Tibial artery (tissue), 4 donors: ENCODE measurements around the gene PLOD3.
A peak's percentile ranks its signal among the peaks of the same experiment; 100 is the strongest.

Experiments
- DNase-seq, 2 donors: peaks; one replicate each; pipeline ENCODE4 v3.0.0-alpha.2; 2019
- H3K27ac ChIP-seq, 2 donors: fragments of 200-600 bp; sonication (generic) in 1 of 2; 1 replicate in 1 of 2; 2 replicates in 1 of 2; pipeline ENCODE4 v1.5.1; 2018 to 2019; ENCODE audit warnings: mild to moderate bottlenecking in 1 of 2
- H3K27me3 ChIP-seq, 2 donors: fragments of 200-600 bp; sonication (generic) in 1 of 2; one replicate each; pipeline versions ENCODE4 v1.5.1 to v1.6.0; 2016 to 2019
- H3K36me3 ChIP-seq, 3 donors: fragments of 200-600 bp; sonication (generic) in 2 of 3; one replicate each; pipeline ENCODE4 v1.5.1; 2016 to 2019; ENCODE audit warnings: mild to moderate bottlenecking in 2 of 3
- H3K4me1 ChIP-seq, 4 donors: fragments of 200-600 bp; sonication (generic) in 2 of 4; 1 replicate in 3 of 4; 2 replicates in 1 of 4; pipeline ENCODE4 v1.5.1; 2016 to 2019
- H3K4me3 ChIP-seq, 2 donors: fragments of 200-600 bp; sonication (generic) in 1 of 2; 1 replicate in 1 of 2; 2 replicates in 1 of 2; pipeline ENCODE4 v1.5.1; 2018 to 2019; ENCODE audit warnings: mild to moderate bottlenecking in 2 of 2
- H3K9me3 ChIP-seq, 3 donors: fragments of 200-600 bp; sonication (generic) in 1 of 3; one replicate each; pipeline ENCODE4 v1.5.1; 2016 to 2019
- intact Hi-C: fragments of 100-400 bp; cut with DNase I; formaldehyde crosslinking; loops from one replicate; pipeline ENCODE4 v1.15.0; 2023; ENCODE audit warnings: low total_unique reads
- TF ChIP-seq, protein P1 (sequence below), 2 experiments: fragments of 200-600 bp in 1 of 2; fragments of 450-650 bp in 1 of 2; IDR thresholded peaks; one replicate each; pipeline ENCODE4 v1.5.1; 2017 to 2019; ENCODE audit warnings: antibody characterized with exemption in 2 of 2, mild to moderate bottlenecking in 1 of 2, moderate library complexity in 1 of 2

Gene PLOD3

DNA sequence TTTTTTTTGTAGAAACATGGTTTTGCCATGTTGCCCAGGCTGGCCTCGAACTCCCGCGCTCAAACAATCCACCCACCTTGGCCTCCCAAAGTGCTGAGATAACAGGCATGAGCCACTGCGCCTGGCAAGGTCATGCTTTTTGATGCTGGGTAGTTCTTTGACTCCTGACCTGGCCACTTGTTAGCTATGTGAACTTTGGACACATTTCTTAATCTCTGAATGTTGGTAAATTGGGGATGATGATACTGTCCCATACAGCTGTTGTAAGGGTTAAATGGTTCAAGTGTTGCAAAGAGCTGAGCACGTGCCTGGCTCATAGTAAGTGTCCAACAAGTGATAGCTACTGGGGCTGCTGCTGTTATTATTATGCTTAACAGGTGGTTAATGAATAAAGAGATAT, 2.9 kb upstream of the PLOD3 start:
- Histone ChIP-seq H3K27me3 (no peaks in the 10 kb centered on the region), H3K27ac (no peak overlapping the region), H3K9me3 (no peaks in the 10 kb centered on the region), H3K4me3 (no peak overlapping the region), H3K36me3 (peaks cover 19 to 47% (median 31%) of the 10 kb centered on the region in 3 donors), H3K4me1 (peaks cover 0 to 41% (median 26%) of the 10 kb centered on the region in 4 donors)
- TF ChIP-seq, protein P1, sequence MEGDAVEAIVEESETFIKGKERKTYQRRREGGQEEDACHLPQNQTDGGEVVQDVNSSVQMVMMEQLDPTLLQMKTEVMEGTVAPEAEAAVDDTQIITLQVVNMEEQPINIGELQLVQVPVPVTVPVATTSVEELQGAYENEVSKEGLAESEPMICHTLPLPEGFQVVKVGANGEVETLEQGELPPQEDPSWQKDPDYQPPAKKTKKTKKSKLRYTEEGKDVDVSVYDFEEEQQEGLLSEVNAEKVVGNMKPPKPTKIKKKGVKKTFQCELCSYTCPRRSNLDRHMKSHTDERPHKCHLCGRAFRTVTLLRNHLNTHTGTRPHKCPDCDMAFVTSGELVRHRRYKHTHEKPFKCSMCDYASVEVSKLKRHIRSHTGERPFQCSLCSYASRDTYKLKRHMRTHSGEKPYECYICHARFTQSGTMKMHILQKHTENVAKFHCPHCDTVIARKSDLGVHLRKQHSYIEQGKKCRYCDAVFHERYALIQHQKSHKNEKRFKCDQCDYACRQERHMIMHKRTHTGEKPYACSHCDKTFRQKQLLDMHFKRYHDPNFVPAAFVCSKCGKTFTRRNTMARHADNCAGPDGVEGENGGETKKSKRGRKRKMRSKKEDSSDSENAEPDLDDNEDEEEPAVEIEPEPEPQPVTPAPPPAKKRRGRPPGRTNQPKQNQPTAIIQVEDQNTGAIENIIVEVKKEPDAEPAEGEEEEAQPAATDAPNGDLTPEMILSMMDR (IDR thresholded peaks at IDR 0.05): no peak
- intact Hi-C loops: no loop called here
- DNase-seq: no peak

DNA sequence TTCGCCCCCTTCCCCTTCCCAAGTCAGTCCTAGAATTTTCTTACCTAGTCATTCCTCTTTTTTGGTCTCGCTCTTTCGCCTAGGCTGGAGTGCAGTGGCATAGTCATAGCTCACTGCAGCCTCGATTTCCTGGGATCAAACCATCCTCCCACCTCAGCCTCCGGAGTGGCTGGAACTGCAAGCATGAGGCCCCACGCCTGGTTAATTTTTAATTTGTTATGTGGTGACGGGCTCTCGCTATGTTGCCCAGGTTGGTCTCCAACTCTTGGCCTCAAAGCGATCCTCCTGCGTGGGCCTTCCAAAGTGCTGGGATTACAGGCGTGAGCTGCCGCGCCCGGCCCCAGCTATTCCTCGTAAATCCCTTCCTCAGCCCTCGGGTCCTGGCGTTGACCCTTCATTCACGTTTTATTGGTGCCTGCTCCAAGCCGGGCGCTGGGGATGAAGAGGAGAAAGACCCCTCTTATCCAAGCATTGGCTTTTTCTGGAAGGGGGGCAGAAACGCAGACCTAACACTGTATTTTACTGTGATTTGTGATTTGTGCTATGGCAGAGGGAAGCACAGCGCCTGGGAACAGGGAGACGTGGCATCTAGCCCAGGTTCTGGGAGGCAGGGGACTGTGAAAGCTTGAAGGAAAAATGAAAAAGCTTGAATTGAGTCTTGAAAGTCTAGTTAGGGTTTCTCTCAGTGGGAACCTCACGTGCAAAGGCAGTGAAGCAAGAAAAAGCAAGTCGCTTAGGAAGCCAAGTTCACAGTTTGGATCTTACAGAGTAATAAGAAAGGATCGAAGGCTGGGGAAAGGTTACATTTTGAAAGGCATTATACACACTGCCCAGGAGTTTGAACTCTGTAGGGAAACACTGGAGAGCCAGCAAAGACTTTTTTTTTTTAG, 1.1 kb upstream of the PLOD3 start:
- intact Hi-C loops: loop anchor here (2.0 kb wide), 1 partner anchor 34 kb away; no protein-coding TSS in a partner anchor

DNA sequence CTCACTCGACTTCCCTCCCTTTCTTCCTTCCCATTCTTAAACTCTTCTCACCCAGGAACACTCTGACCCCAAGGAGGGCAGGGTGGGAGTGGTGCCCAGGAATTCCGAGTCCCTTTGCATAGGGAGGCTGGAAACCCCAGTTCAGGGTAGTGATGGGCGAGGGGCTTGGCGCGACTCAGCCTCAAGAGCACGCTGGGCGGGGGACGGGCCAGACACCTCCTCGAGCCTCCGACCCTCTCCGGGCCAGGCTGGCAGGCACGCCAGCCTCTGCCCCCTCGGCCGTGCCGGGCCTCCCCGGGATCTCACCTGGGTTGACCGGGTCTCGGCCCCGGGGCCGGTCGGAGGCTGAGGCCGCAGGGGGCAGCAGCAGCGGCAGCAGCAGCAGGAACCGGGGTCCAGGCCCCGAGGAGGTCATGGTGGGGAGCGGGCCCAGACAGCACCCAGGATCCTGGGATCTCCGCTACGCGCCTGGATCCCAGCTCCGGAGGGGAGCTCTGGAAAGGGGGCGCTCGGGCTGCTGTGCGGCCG, 457 bp downstream of the PLOD3 start:
- H3K27me3 ChIP-seq: no peaks in the 10 kb centered on the region
- intact Hi-C loops: no loop called here
- H3K4me1 ChIP-seq: peaks cover 0 to 41% (median 26%) of the 10 kb centered on the region in 4 donors
- peak in 1 of 2 donors; percentile 66 for DNase-seq
- H3K27ac ChIP-seq: peak overlapping the region; percentile 81 to 82
- H3K36me3 ChIP-seq: peaks cover 6 to 47% (median 23%) of the 10 kb centered on the region in 3 donors
- TF ChIP-seq, protein P1 (IDR thresholded peaks at IDR 0.05): no peak
- H3K9me3 ChIP-seq: no peaks in the 10 kb centered on the region
- H3K4me3 ChIP-seq: peak overlapping the region; percentile 65 to 94

More for the DNA sequence above, 1.1 kb upstream of the PLOD3 start:
- peak overlapping the region; percentile 65 to 94 for H3K4me3 ChIP-seq
- H3K27ac ChIP-seq: peak overlapping the region; percentile 81 to 82
- no peak for DNase-seq
- TF ChIP-seq, protein P1 (IDR thresholded peaks at IDR 0.05): no peak
- peaks cover 0 to 41% (median 26%) of the 10 kb centered on the region in 4 donors for H3K4me1 ChIP-seq
- no peaks in the 10 kb centered on the region for H3K9me3 ChIP-seq
- H3K27me3 ChIP-seq: no peaks in the 10 kb centered on the region
- peaks cover 1 to 45% (median 24%) of the 10 kb centered on the region in 3 donors for H3K36me3 ChIP-seq

DNA sequence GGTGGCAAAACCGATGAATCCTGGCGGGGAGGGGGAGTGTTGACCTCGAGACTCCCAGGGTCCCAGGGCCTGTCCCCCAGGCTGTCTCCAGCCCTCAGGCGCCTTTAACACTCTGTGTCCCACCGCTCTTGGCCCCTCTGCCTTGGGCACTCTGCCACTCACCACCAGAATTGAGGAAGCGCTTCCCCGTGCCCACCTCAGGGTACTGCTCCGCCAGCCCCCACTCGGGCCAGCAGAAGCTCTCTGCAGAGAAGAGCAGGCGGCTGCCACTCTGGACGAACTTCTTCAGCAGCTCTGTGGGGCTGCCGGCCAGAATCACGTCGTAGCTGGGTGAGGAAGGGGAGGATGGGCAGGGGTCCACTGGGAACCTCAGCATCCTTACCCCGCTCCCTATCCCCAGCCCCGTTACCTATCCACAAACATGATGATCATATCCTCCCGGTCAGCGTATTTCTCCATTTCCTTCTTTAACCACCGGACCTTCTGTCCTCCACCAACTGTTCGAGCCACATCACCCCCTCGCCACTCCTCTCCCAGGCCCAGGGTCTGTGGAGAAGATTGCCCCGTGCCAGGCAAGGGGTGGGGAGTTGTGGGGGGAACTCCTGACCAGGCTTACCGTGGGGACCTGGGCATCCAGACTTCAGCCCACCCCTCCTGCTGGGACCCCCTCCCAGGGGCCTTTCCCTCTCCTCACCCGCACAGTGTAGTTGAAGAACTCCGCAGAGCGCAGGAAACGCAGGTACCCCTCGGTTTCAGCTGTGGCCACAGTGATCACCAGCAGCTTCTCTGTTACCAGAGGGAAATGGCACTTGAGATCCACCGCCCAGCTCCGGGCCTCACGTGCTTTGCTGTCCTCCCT, 1.2 kb downstream of the PLOD3 start:
- peak overlapping the region; percentile 65 to 94 for H3K4me3 ChIP-seq
- no peaks in the 10 kb centered on the region for H3K9me3 ChIP-seq
- TF ChIP-seq, protein P1 (IDR thresholded peaks at IDR 0.05): no peak
- H3K27ac ChIP-seq: peak overlapping the region; percentile 81 to 82
- H3K36me3 ChIP-seq: peaks cover 6 to 47% (median 30%) of the 10 kb centered on the region in 3 donors
- peaks cover 0 to 38% (median 26%) of the 10 kb centered on the region in 4 donors for H3K4me1 ChIP-seq
- intact Hi-C loops: no loop called here
- H3K27me3 ChIP-seq: no peaks in the 10 kb centered on the region
- peak; percentile 47 to 66 for DNase-seq

DNA sequence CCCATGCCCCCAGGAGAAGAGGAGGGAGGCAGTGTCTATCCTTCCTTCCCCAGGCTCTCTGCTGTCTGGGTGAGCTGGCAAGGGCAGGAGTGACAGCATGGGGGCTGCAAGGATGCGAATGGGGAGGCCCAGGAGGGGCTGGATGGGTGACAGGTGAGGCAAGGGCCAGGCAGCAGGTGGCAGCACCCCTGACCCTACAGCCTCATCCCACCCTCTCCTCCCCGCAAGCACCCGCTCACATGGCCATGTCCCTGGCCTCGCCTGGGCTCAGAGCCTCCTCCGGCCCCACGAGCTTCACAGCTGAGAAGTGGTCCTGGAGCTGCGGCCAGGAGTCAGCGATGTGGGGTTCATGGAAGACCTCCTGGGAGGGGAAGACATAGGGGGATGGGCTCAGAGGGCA, 5.4 kb downstream of the PLOD3 start:
- no peak for DNase-seq
- Histone ChIP-seq H3K9me3 (no peaks in the 10 kb centered on the region), H3K36me3 (peaks cover 22 to 89% (median 68%) of the 10 kb centered on the region in 3 donors), H3K4me3 (no peak overlapping the region), H3K4me1 (peaks cover 0 to 14% (median 11%) of the 10 kb centered on the region in 4 donors), H3K27ac (no peak overlapping the region), H3K27me3 (no peaks in the 10 kb centered on the region)
- intact Hi-C loops: no loop called here
- TF ChIP-seq, protein P1 (IDR thresholded peaks at IDR 0.05): no peak
